ENCODE data around the gene SPINK1.

Gene SPINK1

GRCh38 chr5:147780924-147781573, 50.4 kb downstream of the SPINK1 start:
- Histone ChIP-seq H3K27ac (ENCODE audit: low read length) (no peak overlapping the region), H3K27me3 (ENCODE audit: low read depth, low read length) (no peaks in the 10 kb centered on the region), H3K4me1 (ENCODE audit: control insufficient read depth in 1 of 2, insufficient read depth in 2 of 2, low read length in 2 of 2) (peaks cover 0 to 12% of the 10 kb centered on the region in 2 donors), H3K4me3 (ENCODE audit: low read depth in 1 of 2, low read length in 2 of 2) (no peak overlapping the region), H3K9me3 (ENCODE audit: control insufficient read depth in 1 of 2, low read length in 2 of 2) (no peaks in the 10 kb centered on the region), H3K36me3 (ENCODE audit: control insufficient read depth in 1 of 2, insufficient read depth in 2 of 2, low read length in 2 of 2) (no peaks in the 10 kb centered on the region)

GRCh38 chr5:147779694-147780093, 51.8 kb downstream of the SPINK1 start:
- H3K9me3 ChIP-seq (ENCODE audit: control insufficient read depth in 1 of 2, low read length in 2 of 2), result no peaks in the 10 kb centered on the region
- H3K36me3 ChIP-seq (ENCODE audit: control insufficient read depth in 1 of 2, insufficient read depth in 2 of 2, low read length in 2 of 2), result no peaks in the 10 kb centered on the region
- no peak overlapping the region for H3K4me3 ChIP-seq (ENCODE audit: low read depth in 1 of 2, low read length in 2 of 2)
- no peak overlapping the region for H3K27ac ChIP-seq (ENCODE audit: low read length)
- H3K4me1 ChIP-seq (ENCODE audit: control insufficient read depth in 1 of 2, insufficient read depth in 2 of 2, low read length in 2 of 2), result peaks cover 0 to 12% of the 10 kb centered on the region in 2 donors
- H3K27me3 ChIP-seq (ENCODE audit: low read depth, low read length), result no peaks in the 10 kb centered on the region

- Histone ChIP-seq H3K27me3 (ENCODE audit: low read depth, low read length) (no peaks in the 10 kb centered on the region), H3K4me1 (ENCODE audit: control insufficient read depth in 1 of 2, insufficient read depth in 2 of 2, low read length in 2 of 2) (peaks cover 0 to 6% of the 10 kb centered on the region in 2 donors), H3K36me3 (ENCODE audit: control insufficient read depth in 1 of 2, insufficient read depth in 2 of 2, low read length in 2 of 2) (no peaks in the 10 kb centered on the region), H3K4me3 (ENCODE audit: low read depth in 1 of 2, low read length in 2 of 2) (no peak overlapping the region), H3K27ac (ENCODE audit: low read length) (no peak overlapping the region), H3K9me3 (ENCODE audit: control insufficient read depth in 1 of 2, low read length in 2 of 2) (no peaks in the 10 kb centered on the region)
Observed at GRCh38 chr5:147776989-147777388, 54.5 kb downstream of the SPINK1 start.
